Mesenchymal stem cell (in vitro differentiated cells and primary cell): ENCODE data around the gene RAMACL.

Experiments used
- DNase-seq: peaks from one replicate; pipeline ENCODE4 v3.0.0-alpha.2; 2013
- H2AFZ ChIP-seq: one replicate; pipeline ENCODE4 v1.6.1; 2013; ENCODE audit warnings: low read depth, mild to moderate bottlenecking, control low read depth, inconsistent platforms, low read length, moderate library complexity
- H2AK5ac ChIP-seq: 2 replicates; pipeline ENCODE4 v1.6.1; 2013; ENCODE audit warnings: low read length, moderate library complexity, mild to moderate bottlenecking, inconsistent platforms; ENCODE audit not compliant: severe bottlenecking
- H2BK120ac ChIP-seq: one replicate; pipeline ENCODE4 v1.6.1; 2013; ENCODE audit warnings: low read depth, mild to moderate bottlenecking, inconsistent platforms, low read length, moderate library complexity
- H2BK12ac ChIP-seq, 2 experiments: one replicate each; pipeline ENCODE4 v1.6.1; 2013; ENCODE audit warnings: inconsistent platforms in 2 of 2, low read length in 2 of 2, mild to moderate bottlenecking in 2 of 2, moderate library complexity in 2 of 2, control low read depth in 1 of 2
- H2BK15ac ChIP-seq: one replicate; pipeline ENCODE4 v1.6.1; 2013; ENCODE audit warnings: mild to moderate bottlenecking, low read depth, inconsistent platforms; ENCODE audit not compliant: poor library complexity, severe bottlenecking
- H2BK5ac ChIP-seq: 2 replicates; pipeline ENCODE4 v1.6.1; 2013; ENCODE audit warnings: low read depth, mild to moderate bottlenecking, low read length, control low read depth, inconsistent platforms; ENCODE audit not compliant: poor library complexity, severe bottlenecking
- H3K14ac ChIP-seq, 2 experiments: one replicate each; pipeline ENCODE4 v1.6.1; 2013; ENCODE audit warnings: inconsistent platforms in 2 of 2, low read length in 2 of 2, control low read depth in 1 of 2, mild to moderate bottlenecking in 1 of 2, moderate library complexity in 1 of 2
- H3K18ac ChIP-seq, 2 experiments: one replicate each; pipeline ENCODE4 v1.6.1; 2013; ENCODE audit warnings: inconsistent platforms in 2 of 2, low read length in 2 of 2, control low read depth in 1 of 2, low read depth in 1 of 2, mild to moderate bottlenecking in 1 of 2
- H3K23ac ChIP-seq, 2 experiments: one replicate each; pipeline ENCODE4 v1.6.1; 2013; ENCODE audit warnings: inconsistent platforms in 2 of 2, low read length in 2 of 2, mild to moderate bottlenecking in 2 of 2, moderate library complexity in 2 of 2, control low read depth in 1 of 2
- H3K27ac ChIP-seq: 2 replicates; pipeline ENCODE4 v1.5.1; 2013; ENCODE audit warnings: mild to moderate bottlenecking, moderate library complexity, low read length, control low read depth, inconsistent platforms; ENCODE audit not compliant: poor library complexity, severe bottlenecking
- H3K27me3 ChIP-seq, 2 experiments: 2 replicates each; pipeline versions ENCODE4 v1.6.1 to v1.7.0; 2013; ENCODE audit warnings: low read length in 2 of 2, mild to moderate bottlenecking in 2 of 2, moderate library complexity in 2 of 2, control low read depth in 1 of 2, inconsistent platforms in 1 of 2; ENCODE audit not compliant: control insufficient read depth in 1 of 2, insufficient read depth in 1 of 2
- H3K36me3 ChIP-seq, 2 experiments: 2 replicates each; pipeline versions ENCODE4 v1.6.1 to v1.7.0; 2013; ENCODE audit warnings: low read length in 2 of 2, control low read depth in 1 of 2, inconsistent platforms in 1 of 2, low read depth in 1 of 2, mild to moderate bottlenecking in 1 of 2; ENCODE audit not compliant: insufficient read depth in 2 of 2, control insufficient read depth in 1 of 2
- H3K4ac ChIP-seq, 2 experiments: one replicate each; pipeline ENCODE4 v1.6.1; 2013; ENCODE audit warnings: inconsistent platforms in 2 of 2, low read length in 2 of 2, mild to moderate bottlenecking in 2 of 2, moderate library complexity in 2 of 2, control low read depth in 1 of 2, low read depth in 1 of 2
- H3K4me1 ChIP-seq: 2 replicates; pipeline ENCODE4 v1.6.1; 2013; ENCODE audit warnings: low read depth, low read length, control low read depth; ENCODE audit not compliant: control insufficient read depth, insufficient read depth
- H3K4me2 ChIP-seq: 2 replicates; pipeline ENCODE4 v1.6.1; 2013; ENCODE audit warnings: low read length, mild to moderate bottlenecking, inconsistent platforms; ENCODE audit not compliant: poor library complexity, severe bottlenecking
- H3K4me3 ChIP-seq, 2 experiments: 2 replicates each; pipeline versions ENCODE4 v1.5.1 to v1.7.0; 2013; ENCODE audit warnings: low read length in 2 of 2, mild to moderate bottlenecking in 2 of 2, control low read depth in 1 of 2, low read depth in 1 of 2; ENCODE audit not compliant: insufficient read depth in 1 of 2
- H3K79me1 ChIP-seq: replicated peaks from 2 replicates; pipeline ENCODE4 v1.6.1; 2013; ENCODE audit warnings: mild to moderate bottlenecking, control low read depth, low read length, inconsistent platforms; ENCODE audit not compliant: poor library complexity, severe bottlenecking
- H3K9ac ChIP-seq: 2 replicates; pipeline ENCODE4 v1.7.0; 2013; ENCODE audit warnings: mild to moderate bottlenecking, low read length, moderate library complexity
- H3K9me3 ChIP-seq: 2 replicates; pipeline ENCODE4 v1.7.0; 2013; ENCODE audit warnings: mild to moderate bottlenecking, low read length; ENCODE audit not compliant: control insufficient read depth
- H4K8ac ChIP-seq: one replicate; pipeline ENCODE4 v1.6.1; 2013; ENCODE audit warnings: inconsistent platforms, mild to moderate bottlenecking, low read length, moderate library complexity
- H4K91ac ChIP-seq: one replicate; pipeline ENCODE4 v1.6.1; 2013; ENCODE audit warnings: mild to moderate bottlenecking, low read length, inconsistent platforms
- WGBS: methylation state at CpG from one replicate; pipeline ENCODE4 v1.1.7; 2013; ENCODE audit warnings: mixed read lengths; 5-methylcytosine and 5-hydroxymethylcytosine counted together

The RAMACL gene

DNA sequence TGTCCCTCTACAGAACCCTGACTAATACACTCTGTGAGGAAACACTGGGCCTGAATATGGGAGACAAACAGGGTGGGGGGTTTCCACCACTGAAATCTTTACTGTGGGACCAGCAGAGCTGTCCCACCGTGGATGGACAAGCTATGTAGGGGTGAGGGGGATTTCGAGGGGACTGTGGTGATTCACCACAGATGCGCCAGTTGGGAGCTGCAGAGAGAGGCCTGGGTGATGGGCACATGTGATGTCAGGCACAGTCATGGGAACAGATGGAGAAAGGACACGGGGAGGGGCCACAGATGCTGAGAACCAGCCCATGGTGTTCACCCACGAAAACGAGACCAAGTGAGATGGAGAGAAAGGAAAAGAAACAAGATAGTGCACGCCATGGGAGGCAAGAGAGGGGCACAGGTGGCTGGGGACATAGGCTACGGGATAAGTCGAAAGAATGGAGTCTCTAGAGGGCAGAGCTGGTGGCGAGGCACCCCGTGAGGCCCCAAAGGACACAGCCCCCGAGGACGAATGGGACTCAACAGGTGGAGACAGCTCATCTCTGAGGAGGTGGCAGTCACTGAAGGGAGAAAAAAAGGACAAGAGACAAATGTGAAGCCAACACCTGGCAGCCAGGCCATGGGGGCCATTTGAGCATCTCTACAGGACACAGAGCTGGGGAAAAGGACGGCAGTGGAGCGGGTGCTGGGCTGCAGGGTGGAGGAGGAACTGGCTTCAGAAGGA lies 10.5 kb upstream of the RAMACL start:
- Histone ChIP-seq H2AK5ac (peak overlapping the region; percentile 78), H3K23ac (peak overlapping the region in 1 of 2 experiments; percentile 57), H3K9me3 (no peaks in the 10 kb centered on the region), H3K14ac (no peak overlapping the region), H4K8ac (peak overlapping the region; percentile 70), H2BK15ac (no peak overlapping the region), H3K4me1 (peaks cover 15% of the 10 kb centered on the region), H3K27ac (no peak overlapping the region), H3K27me3 (no peaks in the 10 kb centered on the region), H3K36me3 (no peaks in the 10 kb centered on the region), H2BK5ac (no peak overlapping the region), H3K4ac (peak overlapping the region; percentile 81 to 90), H3K9ac (no peak overlapping the region), H3K4me2 (no peak overlapping the region), H3K4me3 (no peak overlapping the region), H3K18ac (peak overlapping the region; percentile 89 to 92), H2BK120ac (peak overlapping the region; percentile 73), H2BK12ac (peak overlapping the region; percentile 76 to 96), H2AFZ (no peak overlapping the region), H4K91ac (peak overlapping the region; percentile 91), H3K79me1 (peaks cover 9% of the 10 kb centered on the region)
- peak; percentile 20 for DNase-seq
- 95% methylated on average over 15 of the region's 15 CpGs for WGBS

DNA sequence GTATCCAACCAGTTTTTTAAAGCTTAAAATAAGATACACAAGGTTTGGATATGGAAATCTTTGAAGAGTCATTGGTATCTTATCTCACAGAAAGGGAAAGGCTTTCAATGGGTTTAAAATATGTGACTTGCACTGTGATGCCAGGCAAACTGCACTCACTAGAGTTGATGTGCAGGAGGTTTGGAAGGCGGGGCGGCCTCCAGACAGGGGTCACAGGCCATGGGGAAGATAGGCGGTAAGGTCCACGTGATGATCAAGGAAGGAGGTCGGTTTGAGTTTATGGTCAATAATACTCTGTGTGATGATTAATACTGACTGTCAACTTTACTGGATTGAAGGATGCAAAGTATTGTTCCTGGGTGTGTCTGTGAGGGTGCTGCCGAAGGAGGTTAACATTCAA lies 9.5 kb upstream of the RAMACL start:
- no peaks in the 10 kb centered on the region for H3K27me3 ChIP-seq
- H3K18ac ChIP-seq: peak overlapping the region; percentile 67 to 75
- peaks cover 15% of the 10 kb centered on the region for H3K79me1 ChIP-seq
- WGBS: 84% methylated on average over 6 of the region's 6 CpGs
- peak overlapping the region; percentile 33 for H2BK15ac ChIP-seq
- peak overlapping the region; percentile 67 for H3K9ac ChIP-seq
- no peak overlapping the region for H4K8ac ChIP-seq
- no peak overlapping the region for H2AFZ ChIP-seq
- DNase-seq: no peak
- H3K27ac ChIP-seq: peak overlapping the region; percentile 75
- no peak overlapping the region for H2BK120ac ChIP-seq
- no peak overlapping the region for H3K14ac ChIP-seq
- H3K4me3 ChIP-seq: no peak overlapping the region
- H3K36me3 ChIP-seq: no peaks in the 10 kb centered on the region
- H3K4ac ChIP-seq: peak overlapping the region in 1 of 2 experiments; percentile 89
- H4K91ac ChIP-seq: peak overlapping the region; percentile 92
- peaks cover 15% of the 10 kb centered on the region for H3K4me1 ChIP-seq
- peak overlapping the region; percentile 98 to 99 for H2BK12ac ChIP-seq
- no peak overlapping the region for H2BK5ac ChIP-seq
- peak overlapping the region; percentile 86 for H2AK5ac ChIP-seq
- H3K9me3 ChIP-seq: no peaks in the 10 kb centered on the region
- no peak overlapping the region for H3K23ac ChIP-seq
- no peak overlapping the region for H3K4me2 ChIP-seq

DNA sequence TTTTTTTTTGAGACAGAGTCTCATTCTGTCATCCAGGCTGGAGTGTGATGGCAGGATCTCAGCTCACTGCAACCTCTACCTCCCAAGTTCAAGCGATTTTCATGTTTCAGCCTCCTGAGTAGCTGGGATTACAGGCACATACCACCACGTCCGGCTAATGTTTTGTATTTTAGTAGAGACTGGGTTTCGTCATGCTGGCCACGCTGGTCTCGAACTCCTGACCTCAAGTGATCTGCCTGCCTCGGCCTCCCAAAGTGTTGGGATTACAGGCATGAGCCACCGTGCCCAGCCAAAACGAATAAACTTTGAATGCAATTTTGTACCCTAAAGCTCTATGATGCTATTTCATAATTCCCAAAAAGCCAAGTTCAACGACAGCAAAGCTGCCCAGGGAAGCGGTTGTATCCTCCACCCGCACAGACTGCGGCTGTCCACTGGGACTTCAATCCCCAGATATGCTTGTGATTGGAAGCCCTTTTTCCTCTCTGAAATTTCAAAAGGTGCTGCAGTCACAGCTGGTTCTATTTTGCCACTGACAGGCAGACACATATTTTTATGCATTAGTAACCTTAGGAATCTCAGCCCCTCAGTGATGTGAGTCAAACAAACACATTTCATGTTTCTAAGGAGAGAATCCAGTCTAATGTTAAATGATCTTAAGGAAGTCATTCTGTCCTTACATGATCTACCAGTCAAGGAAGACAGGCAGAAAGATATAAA lies 8.7 kb upstream of the RAMACL start:
- WGBS: 53% methylated on average over 13 of the region's 13 CpGs
- peaks cover 15% of the 10 kb centered on the region for H3K79me1 ChIP-seq
- no peak overlapping the region for H2BK12ac ChIP-seq

DNA sequence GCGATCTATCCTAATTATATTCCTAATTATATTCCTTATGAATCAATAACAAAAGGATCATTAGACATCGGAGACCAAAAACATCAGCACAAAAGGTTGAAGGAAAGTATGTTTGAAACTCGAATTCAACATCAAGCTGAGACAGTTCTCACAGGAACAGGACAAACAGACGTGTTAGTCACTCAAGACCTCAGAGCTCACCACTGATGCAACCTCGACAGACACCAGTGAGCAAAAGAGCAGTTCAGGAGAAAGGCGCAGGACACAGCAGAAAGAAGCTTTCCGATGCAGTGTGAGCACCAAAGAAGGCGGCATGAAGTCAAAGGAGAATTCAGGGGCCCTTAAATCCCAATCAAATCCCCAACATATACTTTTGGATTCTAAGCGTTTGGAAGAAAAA lies 6.3 kb upstream of the RAMACL start:
- Histone ChIP-seq H3K4me1 (peaks cover 25% of the 10 kb centered on the region), H2BK120ac (peak overlapping the region; percentile 9), H3K4me2 (no peak overlapping the region), H3K14ac (no peak overlapping the region), H2AFZ (no peak overlapping the region), H4K8ac (no peak overlapping the region), H3K9me3 (no peaks in the 10 kb centered on the region), H4K91ac (no peak overlapping the region), H3K79me1 (peaks cover 15% of the 10 kb centered on the region), H3K23ac (no peak overlapping the region), H3K27ac (no peak overlapping the region), H2BK15ac (no peak overlapping the region), H2BK5ac (no peak overlapping the region), H3K18ac (peak overlapping the region in 1 of 2 experiments; percentile 16), H3K9ac (no peak overlapping the region), H2BK12ac (no peak overlapping the region), H3K4me3 (no peak overlapping the region), H3K27me3 (no peaks in the 10 kb centered on the region), H2AK5ac (no peak overlapping the region), H3K36me3 (no peaks in the 10 kb centered on the region), H3K4ac (peak overlapping the region in 1 of 2 experiments; percentile 84)
- WGBS: 65% methylated on average over 7 of the region's 9 CpGs
- peak; percentile 90 for DNase-seq

More for the DNA sequence above, 8.7 kb upstream of the RAMACL start:
- Histone ChIP-seq H3K18ac (peak overlapping the region; percentile 18 to 40), H3K9ac (peak overlapping the region; percentile 67), H2BK15ac (no peak overlapping the region), H3K14ac (no peak overlapping the region), H3K4me1 (peaks cover 17% of the 10 kb centered on the region), H2AFZ (no peak overlapping the region), H3K4me3 (no peak overlapping the region), H3K4ac (peak overlapping the region in 1 of 2 experiments; percentile 8), H4K91ac (no peak overlapping the region), H3K23ac (no peak overlapping the region), H3K27ac (peak overlapping the region; percentile 75), H2BK120ac (no peak overlapping the region), H4K8ac (no peak overlapping the region), H2BK5ac (no peak overlapping the region), H3K4me2 (no peak overlapping the region), H3K9me3 (no peaks in the 10 kb centered on the region), H2AK5ac (no peak overlapping the region), H3K27me3 (no peaks in the 10 kb centered on the region), H3K36me3 (no peaks in the 10 kb centered on the region)
- peak; percentile 84 for DNase-seq
